G401 (cell line): Measurements from ENCODE around the gene CLEC2D. TPM values are rescaled to one million over a fixed set of nuclear protein-coding genes. Genes with fewer than 3 reads are reported as not detected.

Experiments used
- DNase-seq: peaks from one replicate; pipeline ENCODE4 v3.0.0-alpha.2; 2015; ENCODE audit warnings: low spot score
- in situ Hi-C: cut with HindIII; loops from 2 replicates; pipeline ENCODE4 v1.10.0; 2016; ENCODE audit warnings: low sequenced_read_pairs, mixed read lengths
- total RNA-seq: library from RNA; depleted of rRNA; stranded (reverse); fragments of >200 nt; shearing (Covaris generic); gene quantifications from 2 replicates; pipeline ENCODE4 v1.2.3, GENCODE V29; 2014; rRNA removed

CLEC2D gene
- total RNA-seq, 1 experiment from 2014 or later: 0.20 TPM

GRCh38 chr12:9741726-9742125 is 72.2 kb downstream of the CLEC2D start:
- no peak for DNase-seq
- in situ Hi-C loops: no loop called here

DNA sequence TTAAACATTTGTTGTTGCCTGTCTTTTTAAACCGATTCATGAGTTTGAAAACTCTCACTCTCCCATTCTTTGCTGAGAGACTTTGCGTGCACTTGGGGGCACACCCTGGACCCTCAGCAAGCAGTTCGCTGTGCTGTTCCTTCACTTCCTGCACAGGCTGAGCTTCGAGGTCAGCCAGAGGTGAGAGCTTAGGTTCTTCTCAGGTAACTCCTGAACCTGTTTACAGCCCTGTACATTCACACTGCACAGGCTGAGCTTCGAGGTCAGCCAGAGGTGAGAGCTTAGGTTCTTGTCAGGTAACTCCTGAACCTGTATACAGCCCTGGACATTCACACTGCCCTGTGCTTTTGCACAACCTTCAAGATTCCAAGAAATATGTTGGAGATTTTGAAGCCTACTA is 73.1 kb downstream of the CLEC2D start:
- DNase-seq: no peak
- in situ Hi-C loops: no loop called here

GRCh38 chr12:9745199-9745598 is 75.7 kb downstream of the CLEC2D start:
- in situ Hi-C loops: no loop called here
- DNase-seq: no peak

Other genes with a start within 250 kb of the CLEC2D start
- not detected in 2 replicates for gene KLRB1, start 61.8 kb upstream of the CLEC2D start, total RNA-seq
- not detected in 2 replicates for gene CLECL1, start 63.4 kb downstream of the CLEC2D start, total RNA-seq
- gene CD69, start 91.2 kb downstream of the CLEC2D start, total RNA-seq: not detected in 2 replicates
- not detected in 2 replicates for gene KLRF1, start 157.8 kb downstream of the CLEC2D start, total RNA-seq
- not detected in 2 replicates for gene CLEC2B, start 199.6 kb downstream of the CLEC2D start, total RNA-seq
- not detected in 2 replicates for gene KLRF2, start 211.8 kb downstream of the CLEC2D start, total RNA-seq